K562 (cell line): ENCODE measurements around the gene FAM117A. TPM values are rescaled to one million over a fixed set of nuclear protein-coding genes. Genes with fewer than 3 reads are reported as not detected.
A peak's percentile ranks its signal among the peaks of the same experiment; 100 is the strongest.

ENCODE experiments used
- AFF4 ChIP-seq: sonication (generic); formaldehyde crosslinking; IDR thresholded peaks from 2 replicates; pipeline ENCODE4 v1.8.0; 2023; ENCODE audit warnings: mild to moderate bottlenecking, missing genetic modification reagents
- ARNT ChIP-seq, 2 experiments: fragments of 450-650 bp; IDR thresholded peaks; 2 replicates each; pipeline ENCODE4 v1.6.1; 2016; ENCODE audit warnings: mild to moderate bottlenecking in 1 of 2
- CCNT2 ChIP-seq: IDR thresholded peaks from 2 replicates; pipeline ENCODE4 v1.6.1; 2011; ENCODE audit warnings: borderline replicate concordance, low read depth, mild to moderate bottlenecking, moderate library complexity, mixed read lengths, low read length; ENCODE audit not compliant: insufficient read length; ENCODE audit errors: extremely low read depth
- CHD1 ChIP-seq: fragments of 200-600 bp; sonication (generic); IDR thresholded peaks from one replicate; pipeline ENCODE4 v1.6.1; 2012; ENCODE audit warnings: mild to moderate bottlenecking, moderate library complexity, low read length, inconsistent platforms
- FOSL1 ChIP-seq: fragments of 200-800 bp; sonication (Bioruptor generic); conservative IDR thresholded peaks from 2 replicates; pipeline ENCODE4 v1.6.1; 2016; ENCODE audit warnings: missing genetic modification characterization, missing compliant biosample characterization
- KAT7 ChIP-seq: sonication (generic); formaldehyde crosslinking; IDR thresholded peaks from 2 replicates; pipeline ENCODE4 v1.8.0; 2022; ENCODE audit warnings: missing genetic modification reagents, mild to moderate bottlenecking, borderline replicate concordance
- LEF1 ChIP-seq: fragments of 450-650 bp; IDR thresholded peaks from 2 replicates; pipeline ENCODE4 v1.6.1; 2016; ENCODE audit warnings: mild to moderate bottlenecking
- NFIC ChIP-seq: fragments of 450-650 bp; IDR thresholded peaks from 2 replicates; pipeline ENCODE4 v1.6.1; 2017; ENCODE audit warnings: mild to moderate bottlenecking, inconsistent platforms
- NR3C1 ChIP-seq: sonication (generic); formaldehyde crosslinking; IDR thresholded peaks from 2 replicates; pipeline ENCODE4 v1.8.1; 2022; ENCODE audit warnings: missing genetic modification reagents
- POLR3A ChIP-seq: IDR thresholded peaks from 2 replicates; pipeline ENCODE4 v1.6.1; 2011; ENCODE audit warnings: borderline replicate concordance, mild to moderate bottlenecking, moderate library complexity; ENCODE audit not compliant: insufficient read length, insufficient read depth; ENCODE audit errors: extremely low read depth
- RAD51 ChIP-seq: fragments of 450-650 bp; IDR thresholded peaks from 2 replicates; pipeline ENCODE4 v1.7.1; 2016; ENCODE audit warnings: low read depth, mild to moderate bottlenecking, borderline replicate concordance
- RBM25 ChIP-seq: fragments of 200-400 bp; formaldehyde crosslinking; IDR thresholded peaks from 2 replicates; pipeline ENCODE4 v1.6.1; 2018; ENCODE audit warnings: low read length, low read depth, moderate library complexity; ENCODE audit not compliant: severe bottlenecking
- SETDB1 ChIP-seq: IDR thresholded peaks from one replicate; pipeline ENCODE4 v1.6.1; 2012; ENCODE audit warnings: low read length, control low read depth, inconsistent platforms
- SLC30A9 ChIP-seq: fragments of 250-450 bp; sonication (Bioruptor Pico); IDR thresholded peaks from 2 replicates; pipeline ENCODE4 v1.8.0; 2022; ENCODE audit warnings: mild to moderate bottlenecking, moderate library complexity
- TEAD4 ChIP-seq, 2 experiments: sonication (generic) in 1 of 2; formaldehyde crosslinking in 1 of 2; IDR thresholded peaks; 2 replicates each; pipeline versions ENCODE4 v1.6.1 to v1.8.0; 2012 to 2022; ENCODE audit warnings: borderline replicate concordance in 1 of 2, inconsistent platforms in 1 of 2, low read length in 1 of 2, mild to moderate bottlenecking in 1 of 2, missing genetic modification reagents in 1 of 2
- XRCC5 ChIP-seq: fragments of 200-400 bp; formaldehyde crosslinking; IDR thresholded peaks from 2 replicates; pipeline ENCODE4 v1.6.1; 2017; ENCODE audit warnings: low read depth, mild to moderate bottlenecking, low read length
- ZC3H8 ChIP-seq: fragments of 450-650 bp; IDR thresholded peaks from 2 replicates; pipeline ENCODE4 v1.6.1; 2017
- ZNF140 ChIP-seq: fragments of 250-450 bp; sonication (Bioruptor Pico); IDR thresholded peaks from 2 replicates; pipeline ENCODE4 v1.8.0; 2021; ENCODE audit warnings: moderate library complexity, mild to moderate bottlenecking, inconsistent platforms
- ZNF174 ChIP-seq: fragments of 250-450 bp; sonication (Bioruptor Pico); IDR thresholded peaks from 2 replicates; pipeline ENCODE4 v1.4.0; 2020; ENCODE audit warnings: mild to moderate bottlenecking
- ZNF512 ChIP-seq: IDR thresholded peaks from 2 replicates; pipeline ENCODE4 v1.6.1; 2016; ENCODE audit warnings: missing genetic modification characterization, missing compliant biosample characterization
- polyA plus RNA-seq, 8 experiments: library from polyadenylated mRNA; depleted of rRNA in 4 of 8; stranded (reverse) in 5 of 8; unstranded in 3 of 8; fragments of >200 nt; fragmentation: Nextera tagmentation in 2 of 8; fragmentation: Illumina TruSeq in 1 of 8; extraction: Ambion mirVana in 2 of 8; extraction: Trizol in 1 of 8; gene quantifications; 2 replicates each; pipeline versions ENCODE4 v1.2.1 to v1.2.3, GENCODE V29; 2011 to 2014; ENCODE audit warnings: inconsistent platforms in 1 of 8, missing spikeins in 1 of 8
- total RNA-seq, 7 experiments: library from RNA; depleted of rRNA in 6 of 7; stranded (reverse); fragments of >200 nt in 6 of 7; fragmentation: Illumina TruSeq in 2 of 7; extraction: Trizol in 2 of 7; gene quantifications; 2 replicates each; pipeline versions ENCODE4 v1.2.1 to v1.2.3, GENCODE V29; 2011 to 2021; ENCODE audit warnings: low replicate concordance in 1 of 7
- TF ChIP-seq, protein P1 (sequence below): fragments of 200-800 bp; sonication (Bioruptor generic); IDR thresholded peaks from 2 replicates; pipeline ENCODE4 v1.6.1; 2017; ENCODE audit warnings: missing genetic modification characterization, missing compliant biosample characterization

FAM117A gene
- total and polyA plus RNA-seq, 9 of the 15 experiments (the other 6 are each of a cell fraction or from before 2014, with no cell fraction given), result 3.1 to 79.7 (median 36.6) TPM

DNA sequence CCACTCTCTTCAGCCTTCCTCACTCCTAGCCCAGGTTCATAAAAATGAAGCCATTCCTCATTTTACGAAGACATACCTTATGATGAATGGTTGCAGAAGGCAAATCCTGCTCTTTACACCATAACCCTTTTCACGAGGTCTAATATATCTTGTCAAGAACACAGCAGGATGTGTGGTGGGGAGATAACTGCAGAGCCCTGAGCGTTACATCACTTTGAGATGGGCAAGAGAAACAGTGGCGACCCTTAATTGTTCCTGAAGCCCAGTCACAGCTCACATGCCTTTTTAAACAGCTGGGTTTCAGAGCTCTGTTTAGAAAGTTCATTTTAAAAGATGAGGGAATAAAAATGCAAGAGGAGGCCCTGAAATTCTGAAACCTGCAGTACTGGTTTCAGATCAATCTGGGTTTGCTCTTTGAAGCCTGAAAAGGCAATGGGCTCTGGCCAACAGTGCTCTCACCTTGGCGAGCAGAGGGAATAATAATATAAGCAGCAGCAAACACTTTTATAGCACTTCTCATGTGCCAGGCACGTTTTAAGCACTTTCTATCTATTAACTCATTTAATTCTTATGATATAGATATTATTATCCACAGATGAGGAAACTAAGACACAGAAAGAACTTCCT is 2.9 kb downstream of the FAM117A start (continued):
- TF ChIP-seq AFF4 (CRISPR knock-in tag) (no peak), SETDB1 (no peak), ARNT (IDR thresholded peaks at IDR 0.05) (0 out of 4 replicates have a peak, but pooled peaks of 1 of the 2 experiments have one; percentile 74), LEF1 (no peak), CHD1 (no peak), NR3C1 (CRISPR knock-in tag) (no peak), ZC3H8 (no peak), XRCC5 (no peak), NFIC (peak; percentile 26), ZNF174 (CRISPR knock-in tag) (no peak), SLC30A9 (CRISPR knock-in tag) (no peak), TEAD4 (IDR thresholded peaks at IDR 0.05; ENCODE audit: low read length) (peak; percentile 90), TEAD4 (CRISPR knock-in tag; IDR thresholded peaks at IDR 0.05; ENCODE audit: borderline replicate concordance) (no peak), CCNT2 (no peak), POLR3A (no peak), RBM25 (no peak), KAT7 (peak; percentile 33; the same call in 1 of the 2 replicates), RAD51 (peak; percentile 19; the same call in 1 of the 2 replicates), ZNF140 (no peak), ZNF512 (tag) (no peak), FOSL1 (tag) (no peak)
- TF ChIP-seq, protein P1, sequence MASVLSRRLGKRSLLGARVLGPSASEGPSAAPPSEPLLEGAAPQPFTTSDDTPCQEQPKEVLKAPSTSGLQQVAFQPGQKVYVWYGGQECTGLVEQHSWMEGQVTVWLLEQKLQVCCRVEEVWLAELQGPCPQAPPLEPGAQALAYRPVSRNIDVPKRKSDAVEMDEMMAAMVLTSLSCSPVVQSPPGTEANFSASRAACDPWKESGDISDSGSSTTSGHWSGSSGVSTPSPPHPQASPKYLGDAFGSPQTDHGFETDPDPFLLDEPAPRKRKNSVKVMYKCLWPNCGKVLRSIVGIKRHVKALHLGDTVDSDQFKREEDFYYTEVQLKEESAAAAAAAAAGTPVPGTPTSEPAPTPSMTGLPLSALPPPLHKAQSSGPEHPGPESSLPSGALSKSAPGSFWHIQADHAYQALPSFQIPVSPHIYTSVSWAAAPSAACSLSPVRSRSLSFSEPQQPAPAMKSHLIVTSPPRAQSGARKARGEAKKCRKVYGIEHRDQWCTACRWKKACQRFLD (CRISPR knock-in tag), result peak; percentile 48; the same call in 1 of the 2 replicates
